ENCODE data around the gene SPATA7.
"Not testable (repeated sequence)": the region's sequence is repeated elsewhere in the genome, so short reads cannot be mapped to it uniquely, and the experiment has no call there.

The SPATA7 gene

DNA sequence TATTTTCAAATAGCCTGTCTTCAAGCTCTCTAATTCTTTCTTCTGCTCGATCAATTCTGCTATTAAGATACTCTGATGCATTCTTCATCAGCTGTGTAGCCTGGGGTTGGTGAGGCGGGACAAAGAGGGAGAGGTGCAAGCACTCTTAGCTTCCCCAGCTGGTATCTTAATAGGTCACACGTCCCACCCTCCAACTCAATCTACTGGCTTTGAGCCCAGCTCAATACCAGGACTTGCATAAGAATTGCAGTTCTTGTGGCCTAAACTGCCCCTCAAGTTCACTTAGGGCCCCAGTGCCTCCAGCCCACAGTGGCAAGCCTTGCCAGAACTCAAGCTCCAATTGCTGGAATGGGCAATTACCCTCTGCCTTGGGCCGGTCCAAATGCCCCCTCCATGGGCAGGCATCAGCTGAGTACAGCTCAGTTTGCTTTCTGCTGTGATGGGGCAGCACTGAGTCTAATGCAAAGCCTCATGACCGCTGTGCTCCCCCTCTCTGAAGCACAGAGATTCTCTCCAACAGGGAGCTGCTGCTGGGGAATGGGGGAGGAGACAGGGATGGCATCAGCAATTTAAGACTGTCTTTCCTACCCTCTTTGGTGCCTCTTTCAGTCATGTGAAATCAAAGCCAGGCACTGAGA, 5.6 kb upstream of the SPATA7 start:
- DNase-seq (ENCODE audit: low spot score) = no peak
- in situ Hi-C loops (cut with MboI; ENCODE audit: low sequenced_read_pairs, unreplicated experiment) = no loop called here

DNA sequence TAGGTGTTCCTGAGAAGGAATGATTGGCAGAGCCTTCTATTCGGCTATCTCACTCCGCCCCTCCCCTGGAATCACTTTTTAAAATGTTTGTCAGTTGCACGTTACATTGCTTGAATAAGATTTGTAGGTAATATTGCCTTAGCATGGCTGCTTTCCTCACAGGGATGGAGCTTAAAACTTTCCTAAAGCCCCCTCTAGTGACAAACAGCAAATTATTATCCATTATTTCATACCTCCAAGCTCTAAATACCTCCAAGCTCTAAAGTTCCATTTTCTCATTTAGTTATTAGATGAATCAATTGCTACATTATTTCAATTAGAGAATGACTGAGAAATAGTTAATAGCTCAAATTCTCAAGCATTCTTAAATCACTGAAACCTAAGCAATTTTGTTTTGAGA, 5.1 kb upstream of the SPATA7 start:
- in situ Hi-C loops (cut with MboI; ENCODE audit: low sequenced_read_pairs, unreplicated experiment) = no loop called here
- TF ChIP-seq, protein P1, sequence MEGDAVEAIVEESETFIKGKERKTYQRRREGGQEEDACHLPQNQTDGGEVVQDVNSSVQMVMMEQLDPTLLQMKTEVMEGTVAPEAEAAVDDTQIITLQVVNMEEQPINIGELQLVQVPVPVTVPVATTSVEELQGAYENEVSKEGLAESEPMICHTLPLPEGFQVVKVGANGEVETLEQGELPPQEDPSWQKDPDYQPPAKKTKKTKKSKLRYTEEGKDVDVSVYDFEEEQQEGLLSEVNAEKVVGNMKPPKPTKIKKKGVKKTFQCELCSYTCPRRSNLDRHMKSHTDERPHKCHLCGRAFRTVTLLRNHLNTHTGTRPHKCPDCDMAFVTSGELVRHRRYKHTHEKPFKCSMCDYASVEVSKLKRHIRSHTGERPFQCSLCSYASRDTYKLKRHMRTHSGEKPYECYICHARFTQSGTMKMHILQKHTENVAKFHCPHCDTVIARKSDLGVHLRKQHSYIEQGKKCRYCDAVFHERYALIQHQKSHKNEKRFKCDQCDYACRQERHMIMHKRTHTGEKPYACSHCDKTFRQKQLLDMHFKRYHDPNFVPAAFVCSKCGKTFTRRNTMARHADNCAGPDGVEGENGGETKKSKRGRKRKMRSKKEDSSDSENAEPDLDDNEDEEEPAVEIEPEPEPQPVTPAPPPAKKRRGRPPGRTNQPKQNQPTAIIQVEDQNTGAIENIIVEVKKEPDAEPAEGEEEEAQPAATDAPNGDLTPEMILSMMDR (IDR thresholded peaks at IDR 0.05; ENCODE audit: borderline replicate concordance, control extremely low read depth, extremely low read depth, insufficient read depth, missing control alignments) = no peak
- DNase-seq (ENCODE audit: low spot score) = peak; percentile 18

More for the DNA sequence above, 5.6 kb upstream of the SPATA7 start:
- TF ChIP-seq, protein P1 (IDR thresholded peaks at IDR 0.05; ENCODE audit: borderline replicate concordance, control extremely low read depth, extremely low read depth, insufficient read depth, missing control alignments) = no peak

DNA sequence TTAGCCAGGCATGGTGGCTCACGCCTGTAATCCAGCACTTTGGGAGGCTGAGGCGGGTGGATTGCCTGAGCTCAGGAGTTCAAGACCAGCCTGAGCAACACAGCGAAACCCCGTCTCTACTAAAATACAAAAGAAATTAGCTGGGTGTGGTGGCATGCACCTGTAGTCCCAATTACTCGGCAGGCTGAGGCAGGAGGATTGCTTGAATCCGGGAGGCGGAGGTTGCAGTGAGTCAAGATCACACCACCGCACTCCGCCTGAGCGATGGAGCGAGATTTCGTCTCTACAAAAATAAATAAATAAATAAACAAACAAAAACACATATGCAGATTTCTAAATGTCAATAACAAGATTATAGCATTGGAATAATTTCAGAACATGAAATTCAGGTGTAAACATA, 3.8 kb upstream of the SPATA7 start:
- DNase-seq (ENCODE audit: low spot score); in situ Hi-C loops (cut with MboI; ENCODE audit: low sequenced_read_pairs, unreplicated experiment): not testable (repeated sequence)

DNA sequence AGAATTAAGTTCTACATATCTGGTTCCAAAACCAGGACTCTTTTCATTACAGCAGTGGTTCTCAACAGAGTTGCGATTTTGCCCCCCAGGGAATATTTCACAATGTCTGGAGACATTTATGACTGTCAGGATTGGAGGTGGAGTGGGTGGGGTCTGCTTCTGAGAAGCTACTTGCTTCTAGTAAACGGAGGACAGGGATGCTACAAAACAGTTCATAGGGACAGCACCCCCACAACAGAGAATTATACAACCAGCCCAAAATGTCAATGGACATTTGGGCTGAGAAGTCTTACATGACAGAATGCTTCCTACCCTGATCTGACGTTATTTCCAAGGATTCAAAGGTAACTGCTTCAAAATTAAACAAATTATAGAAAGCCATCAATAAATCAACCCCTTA, 739 bp upstream of the SPATA7 start:
- TF ChIP-seq, protein P1 (IDR thresholded peaks at IDR 0.05; ENCODE audit: borderline replicate concordance, control extremely low read depth, extremely low read depth, insufficient read depth, missing control alignments) = no peak
- in situ Hi-C loops (cut with MboI; ENCODE audit: low sequenced_read_pairs, unreplicated experiment) = no loop called here
- DNase-seq (ENCODE audit: low spot score) = peak; percentile 3

DNA sequence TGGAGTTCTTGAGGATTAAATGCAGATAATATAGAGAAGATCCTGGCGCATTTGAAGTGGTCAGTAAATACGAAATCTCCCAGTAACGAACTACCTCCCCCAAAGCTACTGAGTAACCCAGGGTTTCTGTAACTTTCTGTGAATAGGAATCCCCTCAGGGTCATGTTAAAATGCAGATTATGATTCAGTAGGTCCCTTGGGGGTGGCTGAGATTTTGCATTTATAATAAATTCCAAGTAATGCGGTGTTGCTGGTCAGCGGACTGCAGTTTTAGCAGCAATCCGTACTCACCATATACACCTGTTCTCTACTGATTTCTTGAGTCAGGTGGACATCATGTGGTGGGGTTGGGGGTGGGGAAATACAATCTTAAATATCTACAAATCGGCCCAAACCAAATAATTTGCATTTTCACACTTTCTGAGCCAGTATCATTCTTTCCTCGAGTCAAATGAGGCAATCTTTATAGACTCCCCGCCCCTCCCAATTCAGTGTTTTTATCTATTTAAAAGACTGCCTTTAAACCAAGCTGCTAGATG, 868 bp downstream of the SPATA7 start:
- TF ChIP-seq, protein P1 (IDR thresholded peaks at IDR 0.05; ENCODE audit: borderline replicate concordance, control extremely low read depth, extremely low read depth, insufficient read depth, missing control alignments) = no peak
- in situ Hi-C loops (cut with MboI; ENCODE audit: low sequenced_read_pairs, unreplicated experiment) = no loop called here

DNA sequence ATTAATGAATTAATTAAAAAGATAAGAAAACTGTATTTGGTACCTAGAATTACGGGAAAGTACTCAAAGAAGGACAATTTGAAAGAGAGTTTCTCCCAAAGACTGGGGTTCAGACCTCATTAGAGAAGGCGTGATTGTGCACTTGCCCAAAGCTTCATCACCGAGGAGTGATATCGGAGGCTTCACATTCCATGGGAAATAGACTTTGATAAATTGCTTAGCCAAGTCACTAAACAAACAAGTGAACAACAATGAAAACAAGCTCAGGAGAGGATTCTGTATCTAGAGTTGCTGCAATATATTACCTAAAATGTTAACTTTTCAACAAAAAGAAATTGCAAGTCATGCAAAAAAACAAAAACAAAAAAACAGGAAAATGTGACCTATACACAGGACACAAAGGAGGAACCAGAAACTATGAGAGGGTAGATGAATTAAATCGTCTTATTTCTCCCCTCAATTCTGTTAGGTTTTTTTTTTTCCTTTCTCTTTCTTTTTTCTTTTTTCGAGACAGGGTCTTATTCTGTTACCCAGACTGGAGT, 3.4 kb downstream of the SPATA7 start:
- no peak for DNase-seq (ENCODE audit: low spot score)
- in situ Hi-C loops (cut with MboI; ENCODE audit: low sequenced_read_pairs, unreplicated experiment) = no loop called here
- TF ChIP-seq, protein P1 (IDR thresholded peaks at IDR 0.05; ENCODE audit: borderline replicate concordance, control extremely low read depth, extremely low read depth, insufficient read depth, missing control alignments) = no peak

More for the DNA sequence above, 868 bp downstream of the SPATA7 start:
- peak; percentile 6 for DNase-seq (ENCODE audit: low spot score)

DNA sequence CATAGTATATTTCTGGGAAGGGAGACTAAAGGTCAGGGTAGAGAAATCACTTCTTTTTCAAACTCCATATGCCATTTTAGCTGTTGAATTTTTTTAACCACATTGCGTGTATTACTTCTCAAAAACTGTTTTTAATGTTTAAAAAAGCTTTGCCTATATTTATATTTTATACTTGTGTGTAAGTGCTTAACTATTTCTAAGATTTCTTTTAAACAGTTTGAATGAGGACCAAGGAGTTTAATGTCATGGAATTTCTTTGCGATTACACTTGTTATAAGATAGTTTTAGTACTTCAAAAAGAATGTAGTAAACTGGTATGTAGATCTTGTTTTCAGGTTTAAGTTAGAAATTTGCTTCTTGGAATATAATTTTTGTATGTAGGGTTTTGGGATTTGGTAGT, 7.2 kb downstream of the SPATA7 start:
- TF ChIP-seq, protein P1 (IDR thresholded peaks at IDR 0.05; ENCODE audit: borderline replicate concordance, control extremely low read depth, extremely low read depth, insufficient read depth, missing control alignments) = no peak
- in situ Hi-C loops (cut with MboI; ENCODE audit: low sequenced_read_pairs, unreplicated experiment) = no loop called here
- DNase-seq (ENCODE audit: low spot score) = no peak

Measured in GM13976 (cell line).